Measurements from ENCODE around the gene ATF6B.

DNA sequence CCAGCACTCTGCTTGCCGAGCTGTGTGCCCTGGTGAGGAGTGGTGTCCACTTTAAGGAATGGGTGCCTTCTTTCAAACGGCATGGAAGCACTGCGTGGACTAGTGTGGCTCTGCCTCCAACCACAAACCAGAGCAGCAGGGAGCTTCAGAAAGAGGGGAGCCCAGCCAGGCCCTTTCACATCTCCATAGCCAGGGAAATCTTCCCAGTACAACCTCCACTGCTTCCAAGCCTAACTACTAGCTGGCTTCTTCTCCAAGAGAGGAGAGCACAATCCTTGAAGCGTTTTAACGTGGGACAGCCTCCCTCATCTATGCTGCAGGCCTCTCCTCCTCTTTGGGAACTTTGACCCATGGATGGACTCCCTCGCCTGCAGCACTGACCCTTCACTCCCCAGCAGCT, 45.6 kb downstream of the ATF6B start:
- TF ChIP-seq, protein P1, sequence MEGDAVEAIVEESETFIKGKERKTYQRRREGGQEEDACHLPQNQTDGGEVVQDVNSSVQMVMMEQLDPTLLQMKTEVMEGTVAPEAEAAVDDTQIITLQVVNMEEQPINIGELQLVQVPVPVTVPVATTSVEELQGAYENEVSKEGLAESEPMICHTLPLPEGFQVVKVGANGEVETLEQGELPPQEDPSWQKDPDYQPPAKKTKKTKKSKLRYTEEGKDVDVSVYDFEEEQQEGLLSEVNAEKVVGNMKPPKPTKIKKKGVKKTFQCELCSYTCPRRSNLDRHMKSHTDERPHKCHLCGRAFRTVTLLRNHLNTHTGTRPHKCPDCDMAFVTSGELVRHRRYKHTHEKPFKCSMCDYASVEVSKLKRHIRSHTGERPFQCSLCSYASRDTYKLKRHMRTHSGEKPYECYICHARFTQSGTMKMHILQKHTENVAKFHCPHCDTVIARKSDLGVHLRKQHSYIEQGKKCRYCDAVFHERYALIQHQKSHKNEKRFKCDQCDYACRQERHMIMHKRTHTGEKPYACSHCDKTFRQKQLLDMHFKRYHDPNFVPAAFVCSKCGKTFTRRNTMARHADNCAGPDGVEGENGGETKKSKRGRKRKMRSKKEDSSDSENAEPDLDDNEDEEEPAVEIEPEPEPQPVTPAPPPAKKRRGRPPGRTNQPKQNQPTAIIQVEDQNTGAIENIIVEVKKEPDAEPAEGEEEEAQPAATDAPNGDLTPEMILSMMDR (IDR thresholded peaks at IDR 0.05; ENCODE audit: low read depth, low read length), result no peak
- TF ChIP-seq, protein P2, sequence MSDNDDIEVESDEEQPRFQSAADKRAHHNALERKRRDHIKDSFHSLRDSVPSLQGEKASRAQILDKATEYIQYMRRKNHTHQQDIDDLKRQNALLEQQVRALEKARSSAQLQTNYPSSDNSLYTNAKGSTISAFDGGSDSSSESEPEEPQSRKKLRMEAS (IDR thresholded peaks at IDR 0.05; ENCODE audit: low read depth, low read length), result no peak
- TF ChIP-seq POLR2A (IDR thresholded peaks at IDR 0.05; ENCODE audit: extremely low read depth, insufficient read length) (no peak), MYC (IDR thresholded peaks at IDR 0.05; ENCODE audit: low read depth, low read length) (no peak)
